ENCODE data around the gene POLDIP2.

GRCh38 chr17:28348979-28349378, 8.3 kb downstream of the POLDIP2 start:
- TF ChIP-seq SUZ12 (IDR thresholded peaks at IDR 0.05; ENCODE audit: extremely low read depth, insufficient read depth, insufficient read length): no peak
- TF ChIP-seq ZNF274 (IDR thresholded peaks at IDR 0.05; ENCODE audit: low read depth, low read length): no peak

All from NT2/D1 (cell line).